H1 (cell line): Measurements from ENCODE around the gene PTPRD. TPM values are rescaled to one million over a fixed set of nuclear protein-coding genes. Genes with fewer than 3 reads are reported as not detected.

Source experiments
- polyA plus RNA-seq, 7 experiments: library from polyadenylated mRNA; depleted of rRNA in 3 of 7; stranded (reverse) in 5 of 7; unstranded in 2 of 7; fragments of >200 nt in 5 of 7; fragments of 200-250 nt in 2 of 7; gene quantifications; 1 replicate in 5 of 7; 2 replicates in 1 of 7; 4 replicates in 1 of 7; pipeline versions ENCODE4 v1.2.1 to v1.2.3, GENCODE V29; 2011 to 2013; ENCODE audit warnings: missing spikeins in 2 of 7, mixed read lengths in 2 of 7
- total RNA-seq: library from RNA; stranded (reverse); fragmentation: NEBNext Ultra II Directional; extraction: Animal tissue kit (Norgen Biotek cat#: 25700); gene quantifications from 2 replicates; pipeline ENCODE4 v1.2.1, GENCODE V29; 2021
- TF ChIP-seq, protein P1 (sequence below): fragments of 300-600 bp; sonication (generic); IDR thresholded peaks from 2 replicates; pipeline ENCODE4 v1.7.1; 2012; ENCODE audit warnings: low read length, moderate library complexity, mild to moderate bottlenecking, inconsistent platforms; ENCODE audit not compliant: insufficient replicate concordance

PTPRD gene
- total and polyA plus RNA-seq, 2 of the 8 experiments (the other 6 are each of a cell fraction or from before 2014, with no cell fraction given): 17.2 to 77.0 TPM

DNA sequence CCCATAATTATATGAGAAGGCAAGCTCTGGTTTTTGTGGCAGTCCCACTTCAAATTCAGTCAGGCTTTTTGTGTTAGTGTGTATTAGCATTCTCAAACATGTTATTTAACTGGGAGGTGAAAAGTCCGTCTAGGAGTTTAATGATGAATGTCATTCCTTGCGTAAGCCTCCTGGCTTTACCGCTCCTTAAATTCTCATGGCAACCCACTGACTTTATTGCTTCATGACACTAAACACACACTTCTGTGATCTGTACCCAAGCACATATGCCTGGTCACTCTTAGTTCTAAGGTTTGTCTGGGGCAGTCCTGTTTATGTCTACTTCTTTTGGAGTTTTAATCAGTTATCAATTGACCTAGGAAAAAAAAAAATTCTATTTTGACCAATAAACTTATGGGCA lies 2135.4 kb downstream of the PTPRD start (continued):
- TF ChIP-seq, protein P1, sequence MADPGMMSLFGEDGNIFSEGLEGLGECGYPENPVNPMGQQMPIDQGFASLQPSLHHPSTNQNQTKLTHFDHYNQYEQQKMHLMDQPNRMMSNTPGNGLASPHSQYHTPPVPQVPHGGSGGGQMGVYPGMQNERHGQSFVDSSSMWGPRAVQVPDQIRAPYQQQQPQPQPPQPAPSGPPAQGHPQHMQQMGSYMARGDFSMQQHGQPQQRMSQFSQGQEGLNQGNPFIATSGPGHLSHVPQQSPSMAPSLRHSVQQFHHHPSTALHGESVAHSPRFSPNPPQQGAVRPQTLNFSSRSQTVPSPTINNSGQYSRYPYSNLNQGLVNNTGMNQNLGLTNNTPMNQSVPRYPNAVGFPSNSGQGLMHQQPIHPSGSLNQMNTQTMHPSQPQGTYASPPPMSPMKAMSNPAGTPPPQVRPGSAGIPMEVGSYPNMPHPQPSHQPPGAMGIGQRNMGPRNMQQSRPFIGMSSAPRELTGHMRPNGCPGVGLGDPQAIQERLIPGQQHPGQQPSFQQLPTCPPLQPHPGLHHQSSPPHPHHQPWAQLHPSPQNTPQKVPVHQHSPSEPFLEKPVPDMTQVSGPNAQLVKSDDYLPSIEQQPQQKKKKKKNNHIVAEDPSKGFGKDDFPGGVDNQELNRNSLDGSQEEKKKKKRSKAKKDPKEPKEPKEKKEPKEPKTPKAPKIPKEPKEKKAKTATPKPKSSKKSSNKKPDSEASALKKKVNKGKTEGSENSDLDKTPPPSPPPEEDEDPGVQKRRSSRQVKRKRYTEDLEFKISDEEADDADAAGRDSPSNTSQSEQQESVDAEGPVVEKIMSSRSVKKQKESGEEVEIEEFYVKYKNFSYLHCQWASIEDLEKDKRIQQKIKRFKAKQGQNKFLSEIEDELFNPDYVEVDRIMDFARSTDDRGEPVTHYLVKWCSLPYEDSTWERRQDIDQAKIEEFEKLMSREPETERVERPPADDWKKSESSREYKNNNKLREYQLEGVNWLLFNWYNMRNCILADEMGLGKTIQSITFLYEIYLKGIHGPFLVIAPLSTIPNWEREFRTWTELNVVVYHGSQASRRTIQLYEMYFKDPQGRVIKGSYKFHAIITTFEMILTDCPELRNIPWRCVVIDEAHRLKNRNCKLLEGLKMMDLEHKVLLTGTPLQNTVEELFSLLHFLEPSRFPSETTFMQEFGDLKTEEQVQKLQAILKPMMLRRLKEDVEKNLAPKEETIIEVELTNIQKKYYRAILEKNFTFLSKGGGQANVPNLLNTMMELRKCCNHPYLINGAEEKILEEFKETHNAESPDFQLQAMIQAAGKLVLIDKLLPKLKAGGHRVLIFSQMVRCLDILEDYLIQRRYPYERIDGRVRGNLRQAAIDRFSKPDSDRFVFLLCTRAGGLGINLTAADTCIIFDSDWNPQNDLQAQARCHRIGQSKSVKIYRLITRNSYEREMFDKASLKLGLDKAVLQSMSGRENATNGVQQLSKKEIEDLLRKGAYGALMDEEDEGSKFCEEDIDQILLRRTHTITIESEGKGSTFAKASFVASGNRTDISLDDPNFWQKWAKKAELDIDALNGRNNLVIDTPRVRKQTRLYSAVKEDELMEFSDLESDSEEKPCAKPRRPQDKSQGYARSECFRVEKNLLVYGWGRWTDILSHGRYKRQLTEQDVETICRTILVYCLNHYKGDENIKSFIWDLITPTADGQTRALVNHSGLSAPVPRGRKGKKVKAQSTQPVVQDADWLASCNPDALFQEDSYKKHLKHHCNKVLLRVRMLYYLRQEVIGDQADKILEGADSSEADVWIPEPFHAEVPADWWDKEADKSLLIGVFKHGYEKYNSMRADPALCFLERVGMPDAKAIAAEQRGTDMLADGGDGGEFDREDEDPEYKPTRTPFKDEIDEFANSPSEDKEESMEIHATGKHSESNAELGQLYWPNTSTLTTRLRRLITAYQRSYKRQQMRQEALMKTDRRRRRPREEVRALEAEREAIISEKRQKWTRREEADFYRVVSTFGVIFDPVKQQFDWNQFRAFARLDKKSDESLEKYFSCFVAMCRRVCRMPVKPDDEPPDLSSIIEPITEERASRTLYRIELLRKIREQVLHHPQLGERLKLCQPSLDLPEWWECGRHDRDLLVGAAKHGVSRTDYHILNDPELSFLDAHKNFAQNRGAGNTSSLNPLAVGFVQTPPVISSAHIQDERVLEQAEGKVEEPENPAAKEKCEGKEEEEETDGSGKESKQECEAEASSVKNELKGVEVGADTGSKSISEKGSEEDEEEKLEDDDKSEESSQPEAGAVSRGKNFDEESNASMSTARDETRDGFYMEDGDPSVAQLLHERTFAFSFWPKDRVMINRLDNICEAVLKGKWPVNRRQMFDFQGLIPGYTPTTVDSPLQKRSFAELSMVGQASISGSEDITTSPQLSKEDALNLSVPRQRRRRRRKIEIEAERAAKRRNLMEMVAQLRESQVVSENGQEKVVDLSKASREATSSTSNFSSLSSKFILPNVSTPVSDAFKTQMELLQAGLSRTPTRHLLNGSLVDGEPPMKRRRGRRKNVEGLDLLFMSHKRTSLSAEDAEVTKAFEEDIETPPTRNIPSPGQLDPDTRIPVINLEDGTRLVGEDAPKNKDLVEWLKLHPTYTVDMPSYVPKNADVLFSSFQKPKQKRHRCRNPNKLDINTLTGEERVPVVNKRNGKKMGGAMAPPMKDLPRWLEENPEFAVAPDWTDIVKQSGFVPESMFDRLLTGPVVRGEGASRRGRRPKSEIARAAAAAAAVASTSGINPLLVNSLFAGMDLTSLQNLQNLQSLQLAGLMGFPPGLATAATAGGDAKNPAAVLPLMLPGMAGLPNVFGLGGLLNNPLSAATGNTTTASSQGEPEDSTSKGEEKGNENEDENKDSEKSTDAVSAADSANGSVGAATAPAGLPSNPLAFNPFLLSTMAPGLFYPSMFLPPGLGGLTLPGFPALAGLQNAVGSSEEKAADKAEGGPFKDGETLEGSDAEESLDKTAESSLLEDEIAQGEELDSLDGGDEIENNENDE: peak; percentile 9
